ENCODE measurements around the gene ACTN3.
"Not testable (repeated sequence)": the region's sequence is repeated elsewhere in the genome, so short reads cannot be mapped to it uniquely, and the experiment has no call there.

Gene ACTN3

GRCh38 chr11:66531841-66532240, 14.9 kb upstream of the ACTN3 start:
- no peak for DNase-seq (ENCODE audit: low spot score)
- TF ChIP-seq CTCF (IDR thresholded peaks at IDR 0.05; ENCODE audit: borderline replicate concordance, control extremely low read depth, extremely low read depth, insufficient read depth, missing control alignments), result no peak
- in situ Hi-C loops (cut with MboI; ENCODE audit: low sequenced_read_pairs, unreplicated experiment), result no loop called here

- no peak for DNase-seq (ENCODE audit: low spot score)
- TF ChIP-seq CTCF (IDR thresholded peaks at IDR 0.05; ENCODE audit: borderline replicate concordance, control extremely low read depth, extremely low read depth, insufficient read depth, missing control alignments), result no peak
- in situ Hi-C loops (cut with MboI; ENCODE audit: low sequenced_read_pairs, unreplicated experiment), result no loop called here
Measured at GRCh38 chr11:66532784-66533183, 13.9 kb upstream of the ACTN3 start.

- no peak for TF ChIP-seq CTCF (IDR thresholded peaks at IDR 0.05; ENCODE audit: borderline replicate concordance, control extremely low read depth, extremely low read depth, insufficient read depth, missing control alignments)
- no peak for DNase-seq (ENCODE audit: low spot score)
- in situ Hi-C loops (cut with MboI; ENCODE audit: low sequenced_read_pairs, unreplicated experiment), result no loop called here
Measured at GRCh38 chr11:66539170-66539869, 7.4 kb upstream of the ACTN3 start.

- no peak for TF ChIP-seq CTCF (IDR thresholded peaks at IDR 0.05; ENCODE audit: borderline replicate concordance, control extremely low read depth, extremely low read depth, insufficient read depth, missing control alignments)
- in situ Hi-C loops (cut with MboI; ENCODE audit: low sequenced_read_pairs, unreplicated experiment), result no loop called here
- no peak for DNase-seq (ENCODE audit: low spot score)
Measured at GRCh38 chr11:66539870-66540213, 6.9 kb upstream of the ACTN3 start.

GRCh38 chr11:66540598-66540997, 6.1 kb upstream of the ACTN3 start:
- DNase-seq (ENCODE audit: low spot score); in situ Hi-C loops (cut with MboI; ENCODE audit: low sequenced_read_pairs, unreplicated experiment): not testable (repeated sequence)

- no peak for TF ChIP-seq CTCF (IDR thresholded peaks at IDR 0.05; ENCODE audit: borderline replicate concordance, control extremely low read depth, extremely low read depth, insufficient read depth, missing control alignments)
- no peak for DNase-seq (ENCODE audit: low spot score)
- in situ Hi-C loops (cut with MboI; ENCODE audit: low sequenced_read_pairs, unreplicated experiment), result no loop called here
Measured at GRCh38 chr11:66541892-66542291, 4.8 kb upstream of the ACTN3 start.

- no peak for TF ChIP-seq CTCF (IDR thresholded peaks at IDR 0.05; ENCODE audit: borderline replicate concordance, control extremely low read depth, extremely low read depth, insufficient read depth, missing control alignments)
- in situ Hi-C loops (cut with MboI; ENCODE audit: low sequenced_read_pairs, unreplicated experiment), result no loop called here
- no peak for DNase-seq (ENCODE audit: low spot score)
Measured at GRCh38 chr11:66542362-66542761, 4.3 kb upstream of the ACTN3 start.
